Measurements from ENCODE around the gene LMOD1.

LMOD1 gene

DNA sequence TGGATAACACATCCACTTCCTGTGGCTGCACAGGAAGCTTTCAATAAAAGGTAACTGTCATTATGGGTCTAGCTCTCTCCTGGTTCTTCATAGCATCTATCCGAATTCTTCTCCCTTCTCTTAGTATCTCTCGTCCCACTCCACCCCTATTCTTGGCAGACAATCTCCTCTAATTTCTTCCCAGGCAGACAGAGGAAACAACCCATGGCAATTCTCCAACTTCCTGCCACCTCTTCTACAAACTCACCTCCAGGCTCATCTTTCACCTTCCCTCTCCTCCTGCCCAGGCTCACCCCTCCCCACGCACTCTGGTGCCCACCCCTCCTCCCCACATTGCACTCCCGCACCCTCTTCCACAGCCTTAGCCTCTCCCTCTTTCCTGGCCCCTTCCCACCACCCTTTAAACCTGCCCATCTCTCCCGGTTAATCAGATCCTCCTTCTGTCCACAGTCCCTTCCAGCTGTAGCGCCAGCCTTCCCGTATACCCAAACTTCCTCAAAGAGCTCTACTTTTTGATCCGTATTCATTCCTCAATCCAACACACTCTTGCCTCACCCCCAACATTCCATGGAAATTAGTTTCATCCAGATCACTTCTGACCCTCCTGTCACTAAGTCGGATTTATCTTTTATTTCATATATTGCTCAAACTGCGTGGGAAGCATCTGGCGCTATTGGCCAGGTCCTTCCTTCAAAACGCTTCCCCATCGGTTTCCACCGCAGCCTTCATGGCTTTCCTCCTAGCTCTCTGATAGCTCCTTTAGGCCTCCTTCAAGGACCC, 31.7 kb downstream of the LMOD1 start:
- no peak for DNase-seq (ENCODE audit: insufficient read length, low spot score)
- TF ChIP-seq, protein P1, sequence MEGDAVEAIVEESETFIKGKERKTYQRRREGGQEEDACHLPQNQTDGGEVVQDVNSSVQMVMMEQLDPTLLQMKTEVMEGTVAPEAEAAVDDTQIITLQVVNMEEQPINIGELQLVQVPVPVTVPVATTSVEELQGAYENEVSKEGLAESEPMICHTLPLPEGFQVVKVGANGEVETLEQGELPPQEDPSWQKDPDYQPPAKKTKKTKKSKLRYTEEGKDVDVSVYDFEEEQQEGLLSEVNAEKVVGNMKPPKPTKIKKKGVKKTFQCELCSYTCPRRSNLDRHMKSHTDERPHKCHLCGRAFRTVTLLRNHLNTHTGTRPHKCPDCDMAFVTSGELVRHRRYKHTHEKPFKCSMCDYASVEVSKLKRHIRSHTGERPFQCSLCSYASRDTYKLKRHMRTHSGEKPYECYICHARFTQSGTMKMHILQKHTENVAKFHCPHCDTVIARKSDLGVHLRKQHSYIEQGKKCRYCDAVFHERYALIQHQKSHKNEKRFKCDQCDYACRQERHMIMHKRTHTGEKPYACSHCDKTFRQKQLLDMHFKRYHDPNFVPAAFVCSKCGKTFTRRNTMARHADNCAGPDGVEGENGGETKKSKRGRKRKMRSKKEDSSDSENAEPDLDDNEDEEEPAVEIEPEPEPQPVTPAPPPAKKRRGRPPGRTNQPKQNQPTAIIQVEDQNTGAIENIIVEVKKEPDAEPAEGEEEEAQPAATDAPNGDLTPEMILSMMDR (IDR thresholded peaks at IDR 0.05; ENCODE audit: insufficient read depth, missing control alignments), result no peak
- FAIRE-seq, result no peak

DNA sequence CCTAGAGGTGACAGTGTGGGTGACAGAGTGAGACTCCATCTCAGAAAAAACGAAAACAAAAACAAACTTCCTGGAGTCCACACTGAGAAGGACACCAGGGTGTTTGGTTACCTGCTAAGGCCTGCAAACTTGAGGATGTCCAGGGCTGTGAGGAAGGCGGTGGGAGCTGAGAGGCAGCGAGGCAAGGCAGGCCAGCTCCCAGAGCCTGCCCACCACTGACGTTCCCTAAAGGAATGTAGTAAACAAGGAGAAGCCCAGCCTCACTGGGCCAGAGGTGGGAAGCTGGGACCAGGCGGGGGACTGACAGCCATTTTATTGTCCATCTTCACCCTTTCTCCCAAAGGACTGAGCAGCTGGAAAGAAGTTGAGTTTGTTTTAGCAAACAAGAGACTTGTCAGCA, 33.5 kb downstream of the LMOD1 start:
- TF ChIP-seq, protein P1 (IDR thresholded peaks at IDR 0.05; ENCODE audit: insufficient read depth, missing control alignments), result no peak
- DNase-seq (ENCODE audit: insufficient read length, low spot score), result no peak
- FAIRE-seq, result no peak

GRCh38 chr1:201911826-201912571, 34.3 kb downstream of the LMOD1 start:
- FAIRE-seq (no peak), DNase-seq (ENCODE audit: insufficient read length, low spot score) (no peak)
- TF ChIP-seq, protein P1 (IDR thresholded peaks at IDR 0.05; ENCODE audit: insufficient read depth, missing control alignments), result no peak

GRCh38 chr1:201907621-201908020, 38.7 kb downstream of the LMOD1 start:
- no peak for FAIRE-seq
- TF ChIP-seq, protein P1 (IDR thresholded peaks at IDR 0.05; ENCODE audit: insufficient read depth, missing control alignments), result no peak
- DNase-seq (ENCODE audit: insufficient read length, low spot score), result no peak

DNA sequence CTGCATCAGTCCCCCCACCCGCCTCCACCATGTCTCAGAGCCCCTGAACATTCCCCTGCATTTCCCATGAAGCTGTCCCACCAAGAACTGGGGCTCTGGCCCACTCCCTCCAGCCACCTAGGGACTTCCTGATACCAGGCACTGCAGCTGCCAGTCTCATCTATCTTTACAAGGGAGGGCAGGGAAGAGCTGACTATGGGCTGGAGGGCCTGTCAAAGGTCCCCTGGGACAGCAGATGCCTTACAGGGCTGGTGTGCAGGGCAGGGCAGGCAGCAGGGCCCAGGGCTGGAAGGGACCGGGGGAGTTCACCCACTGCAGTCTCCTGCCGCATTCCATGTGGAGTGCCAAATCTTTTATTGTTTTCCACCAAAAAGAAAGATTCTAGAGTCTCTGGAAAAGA, 40.0 kb downstream of the LMOD1 start:
- no peak for FAIRE-seq

DNA sequence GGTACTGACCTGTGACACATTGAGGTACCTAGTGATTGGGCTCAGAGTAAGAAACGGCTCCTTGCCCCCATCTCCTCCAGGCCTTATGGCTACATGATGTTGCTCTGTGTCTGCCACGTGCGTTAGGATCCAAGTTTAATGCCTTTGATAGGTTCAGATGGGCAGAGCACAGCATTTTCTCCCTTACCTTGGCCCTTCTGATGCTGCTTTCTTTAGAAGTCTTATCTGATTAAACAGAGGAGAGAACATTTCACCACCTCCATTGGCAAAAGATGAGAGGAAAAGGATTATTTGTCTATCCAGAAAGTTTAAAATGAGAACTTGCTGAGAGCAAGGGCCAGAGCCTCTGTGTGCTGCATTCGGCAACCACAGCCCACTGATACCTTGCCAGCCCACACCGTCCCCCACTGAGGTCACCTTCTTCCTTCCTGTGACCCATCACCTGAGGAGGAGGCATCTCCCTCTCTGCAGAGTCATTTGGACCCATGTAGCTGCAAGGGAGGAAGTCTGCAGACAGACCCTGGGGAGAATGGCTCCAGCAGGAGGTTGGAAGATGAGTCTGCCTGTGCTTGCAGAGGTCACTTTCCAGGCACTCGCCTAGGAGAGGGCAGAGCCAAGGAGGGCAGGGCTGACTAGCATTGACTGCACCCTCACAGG, 41.0 kb downstream of the LMOD1 start:
- FAIRE-seq (no peak), DNase-seq (ENCODE audit: insufficient read length, low spot score) (no peak)
- TF ChIP-seq, protein P1 (IDR thresholded peaks at IDR 0.05; ENCODE audit: insufficient read depth, missing control alignments), result no peak

More for the DNA sequence above, 40.0 kb downstream of the LMOD1 start:
- TF ChIP-seq, protein P1 (IDR thresholded peaks at IDR 0.05; ENCODE audit: insufficient read depth, missing control alignments), result no peak
- no peak for DNase-seq (ENCODE audit: insufficient read length, low spot score)
